Right lobe of liver (tissue), 6 donors: ENCODE results near the gene MAP3K13. TPM values are rescaled to one million over a fixed set of nuclear protein-coding genes. Genes with fewer than 3 reads are reported as not detected.

Source experiments
- ATAC-seq, 4 donors: fragments of 200-7000 bp; cut with Tn5 transposase; one replicate each; pipeline ENCODE4 v1.9.1; 2020; ENCODE audit warnings: mild to moderate bottlenecking in 4 of 4, moderate library complexity in 4 of 4
- DNase-seq, 3 donors: peaks; one replicate each; pipeline ENCODE4 v3.0.0-alpha.2; 2020
- H3K27ac ChIP-seq, 3 donors: fragments of 200-600 bp; one replicate each; pipeline ENCODE4 v1.8.0; 2022
- H3K27me3 ChIP-seq, 2 donors: fragments of 200-600 bp; one replicate each; pipeline ENCODE4 v1.8.0; 2022
- H3K36me3 ChIP-seq, 4 donors: fragments of 200-600 bp; sonication (generic) in 1 of 4; one replicate each; pipeline versions ENCODE4 v1.5.1 to v1.8.0; 2017 to 2022; ENCODE audit warnings: control low read depth in 1 of 4
- H3K4me1 ChIP-seq, 4 donors: fragments of 200-600 bp; sonication (generic) in 1 of 4; one replicate each; pipeline versions ENCODE4 v1.5.1 to v1.8.0; 2017 to 2022; ENCODE audit warnings: control low read depth in 1 of 4
- H3K4me3 ChIP-seq, 3 donors: fragments of 200-600 bp; one replicate each; pipeline ENCODE4 v1.8.0; 2022
- H3K9me3 ChIP-seq, 4 donors: fragments of 200-600 bp; sonication (generic) in 1 of 4; one replicate each; pipeline versions ENCODE4 v1.5.1 to v1.8.0; 2017 to 2022; ENCODE audit warnings: control low read depth in 1 of 4
- POLR2A ChIP-seq: fragments of 450-650 bp; IDR thresholded peaks from one replicate; pipeline ENCODE4 v1.6.1; 2017; ENCODE audit warnings: antibody characterized with exemption, mild to moderate bottlenecking
- WGBS: methylation state at CpG from one replicate; pipeline ENCODE4 v1.1.6; 2018; ENCODE audit warnings: low coverage, low lambda C conversion rate; ENCODE audit not compliant: insufficient coverage; ENCODE audit errors: missing lambda C conversion rate; 5-methylcytosine and 5-hydroxymethylcytosine counted together
- intact Hi-C, 2 donors: fragments of 100-400 bp; cut with DNase I; formaldehyde crosslinking; loops; one replicate each; pipeline versions ENCODE4 v1.11.2 to v1.14.1; 2022
- total RNA-seq, 6 experiments: library from RNA; depleted of rRNA in 2 of 6; stranded (reverse); fragments of >200 nt in 2 of 6; fragmentation: NEBNext Ultra II Directional in 3 of 6; extraction: Animal tissue kit (Norgen Biotek cat#: 25700) in 3 of 6; gene quantifications; one replicate each; pipeline versions ENCODE4 v1.1.0 to v1.2.4, GENCODE V29; 2016 to 2023
- TF ChIP-seq, protein P1 (sequence below), 4 donors: fragments of 200-600 bp in 3 of 4; fragments of 450-650 bp in 1 of 4; IDR thresholded peaks; one replicate each; pipeline versions ENCODE4 v1.5.1 to v1.8.0; 2016 to 2022; ENCODE audit warnings: antibody characterized with exemption in 4 of 4, mild to moderate bottlenecking in 2 of 4
- donor health status: DM: no; HTN: yes; CAD: no.
- donor health status: DM: no; HTN: no; CAD: no.
- donor health status: DM: no; HTN: no; CAD: no.
- donor health status: DM: no; HTN: yes; CAD: no.
- donor health status: DM: no; HTN: yes; CAD: no.

Gene MAP3K13
- total RNA-seq, 6 experiments from 2014 or later = 14.1 to 30.9 (median 24.1) TPM

GRCh38 chr3:185322101-185322719 is 40.7 kb upstream of the MAP3K13 start:
- Histone ChIP-seq H3K4me3 (no peak overlapping the region), H3K27ac (no peak overlapping the region), H3K27me3 (no peaks in the 10 kb centered on the region), H3K9me3 (no peaks in the 10 kb centered on the region), H3K4me1 (peaks cover 0 to 14% (median 4%) of the 10 kb centered on the region in 4 donors), H3K36me3 (no peaks in the 10 kb centered on the region)
- intact Hi-C loops = no loop called here
- DNase-seq (no peak), ATAC-seq (no peak)
- no peak for TF ChIP-seq POLR2A
- TF ChIP-seq, protein P1, sequence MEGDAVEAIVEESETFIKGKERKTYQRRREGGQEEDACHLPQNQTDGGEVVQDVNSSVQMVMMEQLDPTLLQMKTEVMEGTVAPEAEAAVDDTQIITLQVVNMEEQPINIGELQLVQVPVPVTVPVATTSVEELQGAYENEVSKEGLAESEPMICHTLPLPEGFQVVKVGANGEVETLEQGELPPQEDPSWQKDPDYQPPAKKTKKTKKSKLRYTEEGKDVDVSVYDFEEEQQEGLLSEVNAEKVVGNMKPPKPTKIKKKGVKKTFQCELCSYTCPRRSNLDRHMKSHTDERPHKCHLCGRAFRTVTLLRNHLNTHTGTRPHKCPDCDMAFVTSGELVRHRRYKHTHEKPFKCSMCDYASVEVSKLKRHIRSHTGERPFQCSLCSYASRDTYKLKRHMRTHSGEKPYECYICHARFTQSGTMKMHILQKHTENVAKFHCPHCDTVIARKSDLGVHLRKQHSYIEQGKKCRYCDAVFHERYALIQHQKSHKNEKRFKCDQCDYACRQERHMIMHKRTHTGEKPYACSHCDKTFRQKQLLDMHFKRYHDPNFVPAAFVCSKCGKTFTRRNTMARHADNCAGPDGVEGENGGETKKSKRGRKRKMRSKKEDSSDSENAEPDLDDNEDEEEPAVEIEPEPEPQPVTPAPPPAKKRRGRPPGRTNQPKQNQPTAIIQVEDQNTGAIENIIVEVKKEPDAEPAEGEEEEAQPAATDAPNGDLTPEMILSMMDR (IDR thresholded peaks at IDR 0.05) = no peak
- 56% methylated on average over 5 of the region's 5 CpGs for WGBS

DNA sequence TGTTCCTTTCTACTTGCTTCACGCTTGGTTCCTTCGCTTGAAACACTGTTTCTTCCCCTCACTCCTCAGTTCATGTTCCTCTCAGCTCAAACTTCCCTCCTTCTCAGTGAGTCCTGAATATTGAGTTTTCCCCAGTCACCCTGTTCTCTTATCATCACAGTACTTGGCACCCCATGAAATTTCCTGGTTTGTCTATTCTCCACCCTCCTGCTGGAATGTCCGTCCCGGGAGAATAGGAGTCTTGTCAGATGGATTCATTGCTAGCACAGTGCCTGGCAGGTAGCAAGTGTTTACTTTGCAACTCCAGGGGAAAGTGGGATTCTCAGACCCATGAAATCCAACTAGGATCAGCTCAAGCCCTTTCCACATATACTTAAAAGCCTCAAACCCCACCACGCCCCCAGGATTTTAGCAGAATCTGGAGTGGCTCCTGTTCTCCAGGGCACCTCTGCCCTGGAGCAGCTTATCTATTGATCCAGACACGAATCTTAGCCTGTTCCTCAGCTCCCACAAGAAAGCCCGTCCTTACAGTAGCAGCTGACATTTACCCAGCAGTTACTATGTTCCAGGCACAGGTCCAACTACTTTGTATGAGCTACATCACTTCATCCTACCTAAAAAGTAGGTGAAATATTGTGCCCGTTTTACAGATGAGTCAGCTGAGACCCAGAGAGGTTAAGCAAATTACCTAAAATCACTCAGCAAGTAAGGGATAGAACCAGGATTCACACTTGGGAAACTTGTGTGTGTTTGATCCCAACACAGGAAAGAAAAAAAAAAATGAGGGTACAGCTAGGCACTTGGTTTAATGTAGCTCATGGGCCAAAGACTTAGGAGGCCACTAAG is 36.8 kb upstream of the MAP3K13 start:
- Histone ChIP-seq H3K4me1 (peaks cover 0 to 16% (median 0%) of the 10 kb centered on the region in 4 donors), H3K4me3 (no peak overlapping the region), H3K36me3 (no peaks in the 10 kb centered on the region), H3K27me3 (no peaks in the 10 kb centered on the region), H3K27ac (no peak overlapping the region), H3K9me3 (no peaks in the 10 kb centered on the region)
- TF ChIP-seq, protein P1 (IDR thresholded peaks at IDR 0.05) = no peak
- TF ChIP-seq POLR2A = no peak
- 62% methylated on average over 8 of the region's 8 CpGs for WGBS
- DNase-seq (no peak), ATAC-seq (peak in 1 of 4 donors; percentile 3)
- intact Hi-C loops = no loop called here

GRCh38 chr3:185327062-185327461 is 35.9 kb upstream of the MAP3K13 start:
- Histone ChIP-seq H3K27ac (no peak overlapping the region), H3K27me3 (no peaks in the 10 kb centered on the region), H3K4me1 (peaks cover 0 to 25% (median 0%) of the 10 kb centered on the region in 4 donors), H3K36me3 (no peaks in the 10 kb centered on the region), H3K9me3 (no peaks in the 10 kb centered on the region), H3K4me3 (no peak overlapping the region)
- no peak for ATAC-seq
- TF ChIP-seq, protein P1 (IDR thresholded peaks at IDR 0.05) = no peak
- TF ChIP-seq POLR2A = no peak
- no peak for DNase-seq
- intact Hi-C loops = no loop called here
- 68% methylated on average over 6 of the region's 6 CpGs for WGBS

- Histone ChIP-seq H3K36me3 (no peaks in the 10 kb centered on the region), H3K27ac (peak overlapping the region; percentile 52 to 81 (median 74)), H3K9me3 (no peaks in the 10 kb centered on the region), H3K4me1 (peaks cover 0 to 23% (median 2%) of the 10 kb centered on the region in 4 donors), H3K4me3 (peak overlapping the region; percentile 33 to 63 (median 48)), H3K27me3 (no peaks in the 10 kb centered on the region)
- intact Hi-C loops = no loop called here
- DNase-seq = peak; percentile 52 to 83 (median 65)
- 28% methylated on average over 10 of the region's 10 CpGs for WGBS
- peak; percentile 92 for TF ChIP-seq POLR2A
- TF ChIP-seq, protein P1 (IDR thresholded peaks at IDR 0.05) = no peak
- ATAC-seq = peak; percentile 72 to 92 (median 86)
Measured at GRCh38 chr3:185328324-185329004, 34.5 kb upstream of the MAP3K13 start.
